NCI-H146 treated with DMSO at 0.1 percent for 48 hours (cell line): ENCODE results near the gene MAD1L1.
"Not testable (repeated sequence)": the region's sequence is repeated elsewhere in the genome, so short reads cannot be mapped to it uniquely, and the experiment has no call there.

Experiments used
- DNase-seq: peaks from one replicate; lab custom pipeline; 2025; ENCODE audit not compliant: unreplicated experiment; lab: John Stamatoyannopoulos, UW

The MAD1L1 gene

GRCh38 chr7:2180081-2180480, 52.7 kb downstream of the MAD1L1 start:
- no peak for DNase-seq

- DNase-seq: no peak
These were observed 57.2 kb downstream of the MAD1L1 start for GRCh38 chr7:2175514-2175913.

GRCh38 chr7:2175091-2175490, 57.7 kb downstream of the MAD1L1 start:
- DNase-seq: no peak

- no peak for DNase-seq
These were observed 59.4 kb downstream of the MAD1L1 start for GRCh38 chr7:2173189-2173827.

GRCh38 chr7:2172311-2173188, 60.2 kb downstream of the MAD1L1 start:
- DNase-seq: no peak

GRCh38 chr7:2171855-2172254, 60.9 kb downstream of the MAD1L1 start:
- no peak for DNase-seq

- DNase-seq: no peak
These were observed 61.9 kb downstream of the MAD1L1 start for GRCh38 chr7:2170576-2171521.

- no peak for DNase-seq
These were observed 62.7 kb downstream of the MAD1L1 start for GRCh38 chr7:2169923-2170575.

- DNase-seq: no peak
These were observed 64.0 kb downstream of the MAD1L1 start for GRCh38 chr7:2168615-2169311.

GRCh38 chr7:2166625-2167280, 66.0 kb downstream of the MAD1L1 start:
- DNase-seq: no peak

GRCh38 chr7:2165610-2166594, 66.8 kb downstream of the MAD1L1 start:
- no peak for DNase-seq

- no peak for DNase-seq
These were observed 67.5 kb downstream of the MAD1L1 start for GRCh38 chr7:2165239-2165609.

- DNase-seq: no peak
These were observed 68.1 kb downstream of the MAD1L1 start for GRCh38 chr7:2164646-2165045.

GRCh38 chr7:2163600-2164555, 68.9 kb downstream of the MAD1L1 start:
- DNase-seq: no peak

GRCh38 chr7:2162959-2163358, 69.8 kb downstream of the MAD1L1 start:
- DNase-seq: no peak

- DNase-seq: not testable (repeated sequence)
These were observed 70.5 kb downstream of the MAD1L1 start for GRCh38 chr7:2162004-2162902.

GRCh38 chr7:2159176-2159520, 73.6 kb downstream of the MAD1L1 start:
- DNase-seq: no peak
